Panc1 (cell line): Measurements from ENCODE around the gene BRAF. TPM values are rescaled to one million over a fixed set of nuclear protein-coding genes. Genes with fewer than 3 reads are reported as not detected.

Source experiments
- ATAC-seq: fragments of 200-7000 bp; cut with Tn5 transposase; 2 replicates; pipeline ENCODE4 v1.9.1; 2020; ENCODE audit warnings: mild to moderate bottlenecking, moderate library complexity
- BruUV-seq: library from RNA; stranded (reverse); fragments of 400-500 nt; replicated peaks from 2 replicates; lab custom pipeline; 2021; lab: Mats Ljungman, UMichigan
- CTCF ChIA-PET: fragments of 300-600 bp; sonication (Branson Sonifier 250); formaldehyde crosslinking; loops from one replicate; lab custom pipeline; 2022; ENCODE audit warnings: antibody characterized with exemption; lab: Charles Lee
- POLR2A ChIA-PET: fragments of 300-600 bp; sonication (Branson Sonifier 250); formaldehyde crosslinking; loops from one replicate; lab custom pipeline; 2022; ENCODE audit warnings: antibody characterized with exemption; lab: Charles Lee
- DNase-seq: peaks from one replicate; pipeline ENCODE4 v3.0.0-alpha.2; 2010; ENCODE audit warnings: low read depth, low spot score
- H3K27ac ChIP-seq: 2 replicates; pipeline ENCODE4 v1.5.1; 2011; ENCODE audit warnings: mild to moderate bottlenecking, low read length, inconsistent platforms
- H3K27me3 ChIP-seq: fragments of 200-500 bp; sonication (Bioruptor generic); 2 replicates; pipeline ENCODE4 v1.6.0; 2014; ENCODE audit warnings: low read length, inconsistent platforms; ENCODE audit not compliant: control insufficient read depth, insufficient read depth
- H3K36me3 ChIP-seq: fragments of 200-500 bp; sonication (Bioruptor generic); 2 replicates; pipeline ENCODE4 v1.5.1; 2014; ENCODE audit warnings: inconsistent platforms, mild to moderate bottlenecking, low read length, moderate library complexity; ENCODE audit not compliant: control insufficient read depth, insufficient read depth
- H3K4me1 ChIP-seq: 2 replicates; pipeline ENCODE4 v1.5.1; 2011; ENCODE audit warnings: inconsistent platforms, mild to moderate bottlenecking, low read length, moderate library complexity; ENCODE audit not compliant: control insufficient read depth, insufficient read depth
- H3K4me3 ChIP-seq, 2 experiments: 2 replicates each; pipeline ENCODE4 v1.5.1; 2011 to 2012; ENCODE audit warnings: low read depth in 2 of 2, low read length in 2 of 2, mild to moderate bottlenecking in 2 of 2, inconsistent platforms in 1 of 2, moderate library complexity in 1 of 2
- H3K9me3 ChIP-seq: fragments of 200-500 bp; sonication (Bioruptor generic); 2 replicates; pipeline ENCODE4 v1.5.1; 2014; ENCODE audit warnings: low read depth, mild to moderate bottlenecking, inconsistent platforms, low read length, moderate library complexity; ENCODE audit not compliant: control insufficient read depth, insufficient read depth
- CTCF ChIP-seq: fragments of 450-650 bp; IDR thresholded peaks from 2 replicates; pipeline ENCODE4 v1.5.1; 2017; ENCODE audit warnings: mild to moderate bottlenecking
- POLR2AphosphoS5 ChIP-seq: IDR thresholded peaks from 2 replicates; pipeline ENCODE4 v1.6.1; 2012; ENCODE audit warnings: mild to moderate bottlenecking, low read depth, low read length, moderate library complexity
- SIN3A ChIP-seq: IDR thresholded peaks from 2 replicates; pipeline ENCODE4 v1.6.1; 2012; ENCODE audit warnings: low read depth, mild to moderate bottlenecking, low read length, moderate library complexity, borderline replicate concordance; ENCODE audit not compliant: insufficient read depth
- TCF7L2 ChIP-seq: IDR thresholded peaks from 2 replicates; pipeline ENCODE4 v1.6.1; 2011; ENCODE audit warnings: mild to moderate bottlenecking, low read depth, low read length, inconsistent platforms
- in situ Hi-C: cut with HindIII; loops from 2 replicates; pipeline ENCODE4 v1.10.0; 2016; ENCODE audit warnings: low sequenced_read_pairs, low pct_unique_long_range_greater_than_20kb
- intact Hi-C: fragments of 100-400 bp; cut with micrococcal nuclease; formaldehyde crosslinking; loops from one replicate; pipeline ENCODE4 v1.10.0; 2022; ENCODE audit not compliant: unreplicated experiment
- total RNA-seq: library from RNA; stranded (reverse); gene quantifications from one replicate; pipeline ENCODE4 v1.2.1, GENCODE V29; 2021; ENCODE audit not compliant: unreplicated experiment
- TF ChIP-seq, protein P1 (sequence below), 2 experiments: IDR thresholded peaks; 2 replicates each; pipeline ENCODE4 v1.6.1; 2011 to 2012; ENCODE audit warnings: low read depth in 2 of 2, control low read depth in 1 of 2, low read length in 1 of 2, mild to moderate bottlenecking in 1 of 2, moderate library complexity in 1 of 2; ENCODE audit not compliant: insufficient read depth in 1 of 2

Gene BRAF
- total RNA-seq, 1 experiment from 2014 or later: 26.3 TPM

GRCh38 chr7:140696024-140696679 is 228.6 kb downstream of the BRAF start:
- TF ChIP-seq, protein P1, sequence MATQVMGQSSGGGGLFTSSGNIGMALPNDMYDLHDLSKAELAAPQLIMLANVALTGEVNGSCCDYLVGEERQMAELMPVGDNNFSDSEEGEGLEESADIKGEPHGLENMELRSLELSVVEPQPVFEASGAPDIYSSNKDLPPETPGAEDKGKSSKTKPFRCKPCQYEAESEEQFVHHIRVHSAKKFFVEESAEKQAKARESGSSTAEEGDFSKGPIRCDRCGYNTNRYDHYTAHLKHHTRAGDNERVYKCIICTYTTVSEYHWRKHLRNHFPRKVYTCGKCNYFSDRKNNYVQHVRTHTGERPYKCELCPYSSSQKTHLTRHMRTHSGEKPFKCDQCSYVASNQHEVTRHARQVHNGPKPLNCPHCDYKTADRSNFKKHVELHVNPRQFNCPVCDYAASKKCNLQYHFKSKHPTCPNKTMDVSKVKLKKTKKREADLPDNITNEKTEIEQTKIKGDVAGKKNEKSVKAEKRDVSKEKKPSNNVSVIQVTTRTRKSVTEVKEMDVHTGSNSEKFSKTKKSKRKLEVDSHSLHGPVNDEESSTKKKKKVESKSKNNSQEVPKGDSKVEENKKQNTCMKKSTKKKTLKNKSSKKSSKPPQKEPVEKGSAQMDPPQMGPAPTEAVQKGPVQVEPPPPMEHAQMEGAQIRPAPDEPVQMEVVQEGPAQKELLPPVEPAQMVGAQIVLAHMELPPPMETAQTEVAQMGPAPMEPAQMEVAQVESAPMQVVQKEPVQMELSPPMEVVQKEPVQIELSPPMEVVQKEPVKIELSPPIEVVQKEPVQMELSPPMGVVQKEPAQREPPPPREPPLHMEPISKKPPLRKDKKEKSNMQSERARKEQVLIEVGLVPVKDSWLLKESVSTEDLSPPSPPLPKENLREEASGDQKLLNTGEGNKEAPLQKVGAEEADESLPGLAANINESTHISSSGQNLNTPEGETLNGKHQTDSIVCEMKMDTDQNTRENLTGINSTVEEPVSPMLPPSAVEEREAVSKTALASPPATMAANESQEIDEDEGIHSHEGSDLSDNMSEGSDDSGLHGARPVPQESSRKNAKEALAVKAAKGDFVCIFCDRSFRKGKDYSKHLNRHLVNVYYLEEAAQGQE (IDR thresholded peaks at IDR 0.05; ENCODE audit: insufficient read depth in 1 of 2, low read depth in 2 of 2, low read length in 1 of 2): no peak
- TF ChIP-seq TCF7L2 (no peak), POLR2AphosphoS5 (no peak), SIN3A (no peak), CTCF (no peak)
- H3K27ac ChIP-seq: peak overlapping the region; percentile 71
- DNase-seq (no peak), ATAC-seq (no peak)
- H3K4me3 ChIP-seq: peak overlapping the region; percentile 79 to 86
- H3K9me3 ChIP-seq: no peaks in the 10 kb centered on the region
- TSS peak; percentile 74 for BruUV-seq
- no peaks in the 10 kb centered on the region for H3K27me3 ChIP-seq
- peaks cover 17% of the 10 kb centered on the region for H3K4me1 ChIP-seq
- intact Hi-C loops (no loop called here), in situ Hi-C loops (no loop called here)
- H3K36me3 ChIP-seq: no peaks in the 10 kb centered on the region
- ChIA-PET POLR2A (interaction anchor here (0.6 to 0.7 kb wide), 2 partner anchors 273 to 315 kb away, joined by 3 to 5 read pairs; no protein-coding TSS in a partner anchor), CTCF (no interaction called here)

GRCh38 chr7:140695381-140695780 is 229.3 kb downstream of the BRAF start:
- DNase-seq: no peak
- Histone ChIP-seq H3K27ac (no peak overlapping the region; the same call in 1 of the 2 replicates), H3K4me3 (no peak overlapping the region), H3K4me1 (peaks cover 14% of the 10 kb centered on the region), H3K9me3 (no peaks in the 10 kb centered on the region), H3K27me3 (no peaks in the 10 kb centered on the region), H3K36me3 (no peaks in the 10 kb centered on the region)
- TF ChIP-seq, protein P1 (IDR thresholded peaks at IDR 0.05; ENCODE audit: insufficient read depth in 1 of 2, low read depth in 2 of 2, low read length in 1 of 2): no peak
- TF ChIP-seq CTCF (no peak), TCF7L2 (no peak), SIN3A (no peak), POLR2AphosphoS5 (no peak)
- POLR2A ChIA-PET: no interaction called here
- no TSS peak for BruUV-seq
- intact Hi-C loops: no loop called here
- in situ Hi-C loops: no loop called here
- CTCF ChIA-PET: interaction anchor here (0.6 kb wide), 2 partner anchors 276 to 1469 kb away, joined by 3 to 5 read pairs; no protein-coding TSS in a partner anchor
- no peak for ATAC-seq
